ENCODE results near the gene FRMD1.

- no peak for TF ChIP-seq POLR2A (IDR thresholded peaks at IDR 0.05)
- TF ChIP-seq CTCF (IDR thresholded peaks at IDR 0.05), result no peak
These were observed 28.4 kb upstream of the FRMD1 start for GRCh38 chr6:168107191-168107983.
